ENCODE measurements around the gene EEFSEC. TPM values are rescaled to one million over a fixed set of nuclear protein-coding genes. Genes with fewer than 3 reads are reported as not detected.

EEFSEC gene
- total RNA-seq, 1 experiment from 2014 or later: 15.4 TPM

GRCh38 chr3:128187495-128187894 lies 34.2 kb downstream of the EEFSEC start:
- Histone ChIP-seq H3K27me3 (ENCODE audit: control insufficient read depth, insufficient read depth, low read length) (no peaks in the 10 kb centered on the region), H3K36me3 (ENCODE audit: control insufficient read depth, insufficient read depth, low read length) (no peaks in the 10 kb centered on the region), H3K27ac (ENCODE audit: low read length) (no peak overlapping the region), H3K4me3 (ENCODE audit: low read depth in 2 of 2, low read length in 2 of 2) (no peak overlapping the region), H3K4me1 (ENCODE audit: control insufficient read depth, insufficient read depth, low read length) (no peaks in the 10 kb centered on the region), H3K9me3 (ENCODE audit: control insufficient read depth, insufficient read depth, low read depth, low read length) (no peaks in the 10 kb centered on the region)
- no TSS peak for BruUV-seq (replicated peaks)
- in situ Hi-C loops (cut with HindIII; ENCODE audit: low pct_unique_long_range_greater_than_20kb, low sequenced_read_pairs): no loop called here
- no peak for ATAC-seq
- TF ChIP-seq POLR2AphosphoS5 (IDR thresholded peaks at IDR 0.05; ENCODE audit: low read depth, low read length) (no peak), SIN3A (IDR thresholded peaks at IDR 0.05; ENCODE audit: borderline replicate concordance, insufficient read depth, low read depth, low read length) (no peak), CTCF (IDR thresholded peaks at IDR 0.05) (no peak), TCF7L2 (IDR thresholded peaks at IDR 0.05; ENCODE audit: low read depth, low read length) (no peak), REST (IDR thresholded peaks at IDR 0.05; ENCODE audit: insufficient read depth in 1 of 2, low read depth in 2 of 2, low read length in 1 of 2) (no peak)
- ChIA-PET POLR2A (no interaction called here), CTCF (no interaction called here)
- DNase-seq (ENCODE audit: low read depth, low spot score): no peak
- intact Hi-C loops (cut with micrococcal nuclease; ENCODE audit: unreplicated experiment): no loop called here

- no peaks in the 10 kb centered on the region for H3K4me1 ChIP-seq (ENCODE audit: control insufficient read depth, insufficient read depth, low read length)
- H3K27ac ChIP-seq (ENCODE audit: low read length): no peak overlapping the region
- ChIA-PET CTCF (no interaction called here), POLR2A (no interaction called here)
- no peaks in the 10 kb centered on the region for H3K9me3 ChIP-seq (ENCODE audit: control insufficient read depth, insufficient read depth, low read depth, low read length)
- no peaks in the 10 kb centered on the region for H3K27me3 ChIP-seq (ENCODE audit: control insufficient read depth, insufficient read depth, low read length)
- TF ChIP-seq POLR2AphosphoS5 (IDR thresholded peaks at IDR 0.05; ENCODE audit: low read depth, low read length): no peak
- no peak for TF ChIP-seq TCF7L2 (IDR thresholded peaks at IDR 0.05; ENCODE audit: low read depth, low read length)
- TF ChIP-seq SIN3A (IDR thresholded peaks at IDR 0.05; ENCODE audit: borderline replicate concordance, insufficient read depth, low read depth, low read length): no peak
- no peak for TF ChIP-seq REST (IDR thresholded peaks at IDR 0.05; ENCODE audit: insufficient read depth in 1 of 2, low read depth in 2 of 2, low read length in 1 of 2)
- TF ChIP-seq CTCF (IDR thresholded peaks at IDR 0.05): no peak
- no peak overlapping the region for H3K4me3 ChIP-seq (ENCODE audit: low read depth in 2 of 2, low read length in 2 of 2)
- in situ Hi-C loops (cut with HindIII; ENCODE audit: low pct_unique_long_range_greater_than_20kb, low sequenced_read_pairs) (no loop called here), intact Hi-C loops (cut with micrococcal nuclease; ENCODE audit: unreplicated experiment) (no loop called here)
- no peaks in the 10 kb centered on the region for H3K36me3 ChIP-seq (ENCODE audit: control insufficient read depth, insufficient read depth, low read length)
- no TSS peak for BruUV-seq (replicated peaks)
- no peak for DNase-seq (ENCODE audit: low read depth, low spot score)
- ATAC-seq: no peak
These were observed 35.0 kb downstream of the EEFSEC start for GRCh38 chr3:128188326-128188725.

Data from Panc1 (cell line).